Smooth muscle cell of the brain vasculature (primary cell): ENCODE data around the gene KLHL17.
"Not testable (repeated sequence)": the region's sequence is repeated elsewhere in the genome, so short reads cannot be mapped to it uniquely, and the experiment has no call there.

Experiments used
- DNase-seq: peaks from one replicate; pipeline ENCODE4 v3.0.0-alpha.2; 2012; ENCODE audit warnings: low read depth, low spot score

KLHL17 gene

DNA sequence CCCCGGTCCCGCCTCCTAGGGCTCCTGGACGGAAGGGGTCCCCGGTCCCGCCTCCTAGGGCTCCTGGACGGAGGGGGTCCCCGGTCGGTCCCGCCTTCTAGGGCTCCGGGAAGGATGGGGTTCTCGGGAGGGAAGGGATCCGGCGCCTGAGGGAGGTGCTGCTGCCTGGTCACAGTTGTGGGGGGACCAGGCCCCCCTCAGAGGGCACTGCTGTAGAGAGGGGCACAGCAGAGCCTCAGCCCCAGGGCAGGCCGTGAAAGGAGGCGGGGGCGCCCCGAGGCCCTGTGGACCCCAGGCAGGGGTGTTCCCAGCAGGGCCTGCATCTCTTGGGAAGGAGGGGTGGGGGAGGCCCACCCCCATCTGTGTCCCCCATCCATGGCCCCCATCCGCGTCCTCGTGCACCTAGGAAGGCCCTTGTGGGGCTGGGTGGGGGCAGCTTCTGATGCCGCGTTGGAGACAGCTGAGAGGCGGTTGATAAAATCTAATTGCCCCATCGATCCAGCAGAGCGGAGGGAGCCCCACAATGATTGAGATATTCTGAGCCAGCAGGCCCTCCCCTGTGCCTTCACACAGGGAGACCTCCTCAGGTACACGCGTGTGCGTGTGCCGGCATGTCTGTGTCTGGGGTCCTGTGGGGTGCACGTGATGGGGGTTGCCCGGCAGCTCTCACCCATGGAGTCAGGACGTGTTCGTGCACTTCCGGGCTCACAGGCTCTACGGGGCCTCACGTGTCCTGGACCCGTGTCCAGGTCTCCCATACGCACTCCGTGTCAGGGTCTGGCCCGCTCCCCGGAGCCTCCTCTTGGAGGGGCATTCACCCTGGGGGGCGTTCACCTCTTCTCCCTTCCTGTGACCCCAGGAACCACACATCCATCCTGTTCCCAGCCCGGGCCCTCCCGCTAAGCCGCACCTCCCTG is 23.8 kb upstream of the KLHL17 start:
- DNase-seq, result no peak

DNA sequence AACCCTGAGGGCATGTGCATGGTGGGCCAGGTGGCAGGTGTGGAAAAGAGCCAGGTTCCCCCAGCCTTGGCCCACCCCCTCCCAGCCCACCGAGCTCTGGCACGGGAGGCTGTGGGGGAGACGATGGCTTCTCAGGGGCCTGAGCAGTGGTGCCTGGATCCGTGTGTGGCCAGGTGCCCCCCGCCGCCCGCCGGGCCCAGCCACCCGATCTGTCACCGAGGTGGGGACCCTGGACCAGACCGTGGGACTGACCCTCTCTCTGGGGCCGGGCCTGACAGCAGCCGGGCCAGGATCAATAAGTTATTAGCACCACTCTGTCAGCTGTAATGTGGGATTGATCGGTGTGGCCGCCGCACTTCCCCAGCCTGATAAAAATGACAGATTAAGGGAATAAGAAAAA is 22.9 kb upstream of the KLHL17 start:
- no peak for DNase-seq

DNA sequence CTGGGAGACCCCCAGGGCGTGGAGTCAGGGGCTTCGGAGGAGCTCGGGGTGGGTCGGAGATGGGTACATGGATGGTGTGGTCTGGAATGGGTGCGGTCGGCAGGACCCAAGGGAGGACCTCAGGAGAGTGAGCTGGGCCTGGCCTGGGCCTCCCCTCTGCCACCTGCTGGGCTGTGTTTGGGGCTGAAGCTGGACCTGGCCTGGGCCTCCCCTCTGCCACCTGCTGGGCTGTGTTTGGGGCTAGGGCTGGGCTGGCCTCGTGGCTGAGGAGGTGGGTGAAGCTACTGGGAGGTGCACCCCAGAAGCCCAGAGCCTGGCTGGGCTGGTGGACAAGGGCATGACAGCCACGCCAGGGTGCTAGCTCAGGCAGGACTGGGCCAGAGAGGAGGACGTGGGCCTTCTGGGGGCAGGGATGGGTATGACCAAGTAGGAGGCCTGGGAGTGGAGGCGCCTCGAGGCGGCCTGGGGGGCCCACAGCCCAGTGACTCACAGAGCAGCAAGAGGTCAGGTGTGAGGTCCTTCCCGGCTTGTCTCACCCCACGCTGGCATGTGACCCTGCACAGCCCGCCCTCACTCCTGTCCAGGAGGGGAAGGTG is 22.2 kb upstream of the KLHL17 start:
- DNase-seq, result no peak

DNA sequence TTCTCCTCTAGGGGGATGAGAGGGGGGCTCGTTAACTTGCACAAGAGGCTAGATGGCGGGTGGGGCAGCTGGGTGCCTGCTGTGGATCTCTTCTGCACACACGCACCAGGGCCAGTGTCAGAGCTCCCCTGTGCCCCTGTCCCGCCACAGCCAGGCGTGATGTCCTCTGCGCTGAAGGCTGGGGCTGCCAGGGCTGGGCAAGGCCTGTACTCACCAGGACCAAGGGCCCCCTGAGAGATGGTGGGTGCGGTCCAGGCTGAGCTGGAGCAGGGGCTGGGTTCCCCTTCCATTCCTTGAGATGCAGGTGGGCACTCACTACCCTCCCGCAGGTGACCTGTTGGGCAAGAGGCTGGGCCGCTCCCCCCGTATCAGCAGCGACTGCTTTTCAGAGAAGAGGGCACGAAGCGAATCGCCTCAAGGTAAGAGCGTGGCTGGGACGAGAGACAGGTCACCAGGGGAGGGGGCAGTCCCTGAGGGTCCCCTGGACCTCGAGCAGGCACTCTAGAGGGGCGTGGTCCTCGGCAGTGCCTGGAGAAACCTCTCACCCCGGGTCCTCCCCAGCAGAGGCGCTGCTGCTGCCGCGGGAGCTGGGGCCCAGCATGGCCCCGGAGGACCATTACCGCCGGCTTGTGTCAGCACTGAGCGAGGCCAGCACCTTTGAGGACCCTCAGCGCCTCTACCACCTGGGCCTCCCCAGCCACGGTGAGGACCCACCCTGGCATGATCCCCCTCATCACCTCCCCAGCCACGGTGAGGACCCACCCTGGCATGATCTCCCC is 21.5 kb upstream of the KLHL17 start:
- DNase-seq, result no peak

DNA sequence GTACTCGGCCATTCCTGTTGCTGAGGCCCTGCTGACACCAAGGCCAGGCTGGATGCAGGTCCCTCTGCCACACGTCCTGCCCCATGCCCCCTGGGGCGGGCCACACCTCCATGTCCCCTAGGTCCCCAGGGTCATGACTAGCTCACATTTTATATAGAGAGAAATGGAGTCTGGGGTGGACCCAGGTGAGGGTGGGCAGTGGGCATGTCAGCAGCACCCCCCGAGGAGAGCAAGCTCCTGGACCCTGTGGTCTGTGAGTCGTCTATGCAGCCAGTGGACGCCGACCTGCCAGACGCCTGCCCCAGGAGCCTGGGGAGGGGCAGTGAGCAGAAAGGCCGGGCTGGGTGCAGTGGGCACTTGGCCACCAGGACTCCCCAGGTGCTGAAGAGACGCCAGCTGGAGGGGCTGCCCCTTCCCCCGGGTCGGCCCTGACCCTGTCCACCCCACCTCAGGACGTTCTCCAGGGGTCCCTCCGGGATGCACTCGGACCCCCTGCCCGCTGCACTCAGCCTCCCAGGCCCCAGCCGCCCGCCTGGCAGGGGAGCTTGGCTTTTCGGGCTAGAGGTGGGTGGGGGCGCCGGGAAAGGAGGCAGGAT is 20.8 kb upstream of the KLHL17 start:
- DNase-seq, result no peak

DNA sequence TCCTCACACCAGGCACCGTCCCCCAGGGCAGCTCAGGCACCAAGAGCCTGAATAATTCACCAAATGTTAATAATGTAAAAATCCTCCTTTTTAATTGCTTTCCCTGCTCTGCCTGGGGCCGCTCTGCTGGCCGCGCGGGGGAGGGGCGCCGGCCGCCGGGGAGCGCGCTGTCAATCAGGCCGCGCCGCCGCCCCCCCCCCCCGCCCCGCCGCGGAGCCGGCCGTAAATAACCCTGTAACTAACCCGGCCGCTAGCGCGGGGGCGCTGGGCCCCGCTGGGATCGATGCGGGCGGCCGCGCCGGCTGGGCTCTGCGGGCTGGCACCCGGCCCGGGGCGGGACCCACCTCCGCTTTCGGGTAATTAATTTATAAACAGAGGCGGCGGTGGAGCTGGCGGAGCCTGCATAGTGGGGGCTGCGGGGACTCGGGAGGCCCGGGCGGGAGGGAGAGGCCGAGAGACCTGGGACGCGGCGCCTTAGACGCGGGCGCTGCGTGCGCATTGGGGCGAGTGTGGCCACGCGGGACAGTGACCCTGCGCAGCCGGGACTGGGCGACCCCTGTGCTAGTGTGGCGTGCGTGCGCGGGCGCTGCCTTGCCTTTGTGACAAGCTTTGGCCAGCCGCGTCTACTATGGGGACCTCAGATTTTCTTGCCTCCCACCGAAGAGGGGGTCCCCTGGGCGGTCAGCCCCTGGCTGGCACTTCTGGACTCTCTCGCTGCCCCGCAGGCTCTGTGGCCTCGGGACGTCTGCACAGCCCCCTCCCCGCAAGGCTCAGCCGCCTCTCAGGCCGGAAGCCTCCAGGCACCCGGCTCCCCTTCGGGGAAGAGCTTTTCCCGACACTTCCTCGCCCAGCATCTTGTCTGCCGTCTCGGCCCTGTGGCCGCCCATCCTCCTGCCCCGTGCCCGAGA is 20.0 kb upstream of the KLHL17 start:
- no peak for DNase-seq

DNA sequence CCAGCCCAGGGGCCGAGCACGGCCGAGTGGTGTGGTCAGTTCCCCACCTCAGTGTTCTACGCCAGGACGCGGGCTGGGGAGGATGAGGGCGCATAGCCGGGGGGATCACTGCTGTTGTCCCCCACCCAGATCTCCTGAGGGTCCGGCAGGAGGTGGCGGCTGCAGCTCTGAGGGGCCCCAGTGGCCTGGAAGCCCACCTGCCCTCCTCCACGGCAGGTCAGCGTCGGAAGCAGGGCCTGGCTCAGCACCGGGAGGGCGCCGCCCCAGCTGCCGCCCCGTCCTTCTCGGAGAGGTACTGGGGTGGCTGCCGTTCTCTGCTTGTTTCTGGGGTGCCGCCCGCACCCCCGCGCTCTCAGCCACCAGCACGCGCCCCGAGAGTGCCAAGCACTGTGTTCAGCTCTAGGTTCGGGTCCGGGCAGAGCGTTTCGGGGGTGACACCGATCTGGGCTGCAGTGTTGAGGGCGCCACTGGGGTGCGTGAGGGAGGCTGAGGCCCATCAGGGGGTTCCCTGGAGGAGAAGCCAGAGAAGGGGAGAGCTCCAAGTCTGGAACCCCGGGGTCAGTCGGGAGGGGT is 19.3 kb upstream of the KLHL17 start:
- DNase-seq, result no peak

DNA sequence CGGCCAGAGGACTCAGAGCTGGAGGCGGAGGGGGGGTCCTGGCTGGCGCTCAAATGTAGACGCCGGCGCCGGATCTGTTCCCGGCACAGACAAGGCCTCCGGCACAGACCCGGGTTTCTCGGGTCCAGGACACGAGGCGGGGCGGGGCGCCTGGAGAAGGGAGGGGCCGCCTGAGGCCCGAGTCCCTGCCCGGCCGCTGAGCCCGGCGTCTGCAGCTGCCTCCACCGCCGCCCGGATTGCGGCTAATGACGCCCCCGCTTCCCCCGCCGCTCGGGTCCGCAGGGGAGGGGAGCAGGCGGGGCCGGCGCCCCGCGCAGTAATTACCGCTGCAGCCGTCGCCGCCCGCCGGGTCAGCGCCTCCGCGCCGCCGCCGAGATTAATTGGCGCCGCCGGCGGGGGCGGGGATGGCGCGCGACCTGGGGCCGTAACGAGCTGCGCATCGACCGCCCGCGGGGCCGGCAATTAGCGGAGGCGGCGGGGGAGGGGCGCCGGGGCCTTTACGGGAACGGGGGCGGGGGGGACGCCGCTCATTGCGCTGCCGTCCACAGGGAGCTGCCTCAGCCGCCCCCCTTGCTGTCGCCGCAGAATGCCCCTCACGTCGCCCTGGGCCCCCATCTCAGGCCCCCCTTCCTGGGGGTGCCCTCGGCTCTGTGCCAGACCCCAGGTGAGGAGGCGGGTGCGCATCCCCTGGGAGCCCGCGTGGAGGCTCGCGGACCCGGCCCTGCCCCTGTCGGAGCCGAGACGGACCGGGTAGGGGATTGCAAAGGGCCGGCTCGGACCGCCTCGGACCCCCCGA is 18.6 kb upstream of the KLHL17 start:
- no peak for DNase-seq

DNA sequence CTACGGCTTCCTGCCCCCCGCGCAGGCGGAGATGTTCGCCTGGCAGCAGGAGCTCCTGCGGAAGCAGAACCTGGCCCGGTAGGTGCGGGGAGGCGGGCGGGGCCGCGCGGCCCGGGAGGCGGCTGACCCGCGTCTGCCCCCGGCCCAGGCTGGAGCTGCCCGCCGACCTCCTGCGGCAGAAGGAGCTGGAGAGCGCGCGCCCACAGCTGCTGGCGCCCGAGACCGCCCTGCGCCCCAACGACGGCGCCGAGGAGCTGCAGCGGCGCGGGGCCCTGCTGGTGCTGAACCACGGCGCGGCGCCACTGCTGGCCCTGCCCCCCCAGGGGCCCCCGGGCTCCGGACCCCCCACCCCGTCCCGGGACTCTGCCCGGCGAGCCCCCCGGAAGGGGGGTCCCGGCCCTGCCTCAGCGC is 18.0 kb upstream of the KLHL17 start:
- no peak for DNase-seq

DNA sequence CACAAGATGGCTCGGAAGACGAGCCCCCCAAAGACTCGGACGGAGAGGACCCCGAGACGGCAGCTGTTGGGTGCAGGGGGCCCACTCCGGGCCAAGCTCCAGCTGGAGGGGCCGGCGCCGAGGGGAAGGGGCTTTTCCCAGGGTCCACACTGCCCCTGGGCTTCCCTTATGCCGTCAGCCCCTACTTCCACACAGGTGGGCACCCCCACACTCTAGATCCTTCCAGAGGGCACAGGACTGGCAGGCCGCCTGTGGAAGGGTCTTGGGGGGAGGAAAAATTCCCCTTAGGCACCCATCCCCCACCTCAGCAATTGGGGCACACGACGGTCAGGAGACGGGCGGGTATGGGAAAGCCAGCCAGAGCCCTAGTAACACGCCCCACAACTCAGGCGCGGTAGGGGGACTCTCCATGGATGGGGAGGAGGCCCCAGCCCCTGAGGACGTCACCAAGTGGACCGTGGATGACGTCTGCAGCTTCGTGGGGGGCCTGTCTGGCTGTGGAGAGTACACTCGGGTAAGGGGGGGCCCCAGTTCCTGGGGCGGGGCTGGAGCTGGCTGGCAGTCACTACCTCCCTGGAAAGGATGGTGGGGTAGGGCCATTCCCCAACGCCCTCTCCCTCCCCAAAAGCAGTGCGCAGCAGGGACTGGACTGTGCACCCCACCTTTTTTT is 17.4 kb upstream of the KLHL17 start:
- no peak for DNase-seq

DNA sequence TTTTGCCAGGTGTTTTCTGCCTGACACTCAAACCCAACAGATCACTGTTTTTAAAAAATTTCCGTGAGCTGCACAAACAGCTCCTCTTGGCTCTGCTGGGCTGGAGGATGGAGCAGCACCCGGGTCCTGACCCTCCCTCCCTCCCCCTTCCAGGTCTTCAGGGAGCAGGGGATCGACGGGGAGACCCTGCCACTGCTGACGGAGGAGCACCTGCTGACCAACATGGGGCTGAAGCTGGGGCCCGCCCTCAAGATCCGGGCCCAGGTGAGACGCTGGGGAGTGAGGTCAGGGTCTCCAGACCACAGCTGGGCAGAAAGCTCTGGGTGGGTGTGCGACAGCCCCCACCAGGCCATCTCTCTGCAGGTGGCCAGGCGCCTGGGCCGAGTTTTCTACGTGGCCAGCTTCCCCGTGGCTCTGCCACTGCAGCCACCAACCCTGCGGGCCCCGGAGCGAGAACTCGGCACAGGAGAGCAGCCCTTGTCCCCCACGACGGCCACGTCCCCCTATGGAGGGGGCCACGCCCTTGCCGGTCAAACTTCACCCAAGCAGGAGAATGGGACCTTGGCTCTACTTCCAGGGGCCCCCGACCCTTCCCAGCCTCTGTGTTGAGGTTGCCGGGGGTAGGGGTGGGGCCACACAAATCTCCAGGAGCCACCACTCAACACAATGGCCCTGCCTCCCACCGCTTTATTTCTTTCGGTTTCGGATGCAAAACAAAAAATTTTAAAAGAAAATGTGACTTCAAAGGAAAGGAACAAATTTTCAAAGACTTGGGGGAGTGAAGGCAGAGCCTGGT is 16.6 kb upstream of the KLHL17 start:
- DNase-seq, result no peak

DNA sequence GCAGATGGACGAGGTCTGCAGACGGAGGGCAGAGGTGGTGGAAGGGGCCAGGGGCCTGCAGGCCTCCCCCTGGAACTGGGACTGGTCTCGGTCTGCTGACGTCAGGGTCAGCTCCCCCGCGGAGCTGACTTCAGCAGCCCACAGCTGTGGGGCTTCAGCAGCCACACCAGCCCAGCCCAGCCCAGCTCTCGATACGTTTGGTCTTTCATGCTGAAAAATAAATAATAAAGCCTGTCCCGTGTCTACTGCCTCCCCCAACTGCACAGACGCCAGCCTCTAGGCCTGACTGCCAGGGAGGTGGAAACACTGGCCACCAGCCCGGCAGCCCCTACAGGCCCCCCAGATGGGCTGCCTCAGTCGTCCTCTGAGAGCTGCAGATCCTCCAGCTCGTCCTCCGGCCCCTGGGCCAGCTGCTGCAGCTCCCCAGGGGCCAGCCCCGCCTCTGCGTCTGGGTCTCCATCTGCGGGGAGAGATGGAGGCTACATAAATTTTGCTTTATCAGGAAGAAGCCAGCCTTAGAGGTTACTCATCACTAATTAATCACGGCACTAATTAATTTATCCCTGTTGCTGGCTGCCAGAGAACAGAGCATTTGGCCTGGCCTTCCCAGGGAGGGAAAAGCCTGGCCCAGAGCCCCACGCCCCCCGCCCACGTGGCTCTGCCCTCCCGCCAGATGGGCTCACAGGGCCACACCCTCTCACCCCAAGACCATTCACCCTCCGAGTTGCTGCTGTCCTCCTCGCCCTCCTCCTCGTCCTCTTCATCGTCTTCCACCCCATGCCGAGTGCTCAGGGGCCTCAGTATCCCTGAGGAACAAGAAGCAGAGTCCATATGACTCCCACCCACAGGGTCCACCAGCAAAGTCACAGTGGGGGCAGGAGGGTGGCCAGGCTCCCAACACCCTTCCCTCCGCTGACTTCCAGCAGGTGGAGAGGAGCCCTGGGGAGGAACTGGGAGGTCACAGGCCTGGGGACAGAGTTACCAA is 15.8 kb upstream of the KLHL17 start:
- DNase-seq, result peak; percentile 67

DNA sequence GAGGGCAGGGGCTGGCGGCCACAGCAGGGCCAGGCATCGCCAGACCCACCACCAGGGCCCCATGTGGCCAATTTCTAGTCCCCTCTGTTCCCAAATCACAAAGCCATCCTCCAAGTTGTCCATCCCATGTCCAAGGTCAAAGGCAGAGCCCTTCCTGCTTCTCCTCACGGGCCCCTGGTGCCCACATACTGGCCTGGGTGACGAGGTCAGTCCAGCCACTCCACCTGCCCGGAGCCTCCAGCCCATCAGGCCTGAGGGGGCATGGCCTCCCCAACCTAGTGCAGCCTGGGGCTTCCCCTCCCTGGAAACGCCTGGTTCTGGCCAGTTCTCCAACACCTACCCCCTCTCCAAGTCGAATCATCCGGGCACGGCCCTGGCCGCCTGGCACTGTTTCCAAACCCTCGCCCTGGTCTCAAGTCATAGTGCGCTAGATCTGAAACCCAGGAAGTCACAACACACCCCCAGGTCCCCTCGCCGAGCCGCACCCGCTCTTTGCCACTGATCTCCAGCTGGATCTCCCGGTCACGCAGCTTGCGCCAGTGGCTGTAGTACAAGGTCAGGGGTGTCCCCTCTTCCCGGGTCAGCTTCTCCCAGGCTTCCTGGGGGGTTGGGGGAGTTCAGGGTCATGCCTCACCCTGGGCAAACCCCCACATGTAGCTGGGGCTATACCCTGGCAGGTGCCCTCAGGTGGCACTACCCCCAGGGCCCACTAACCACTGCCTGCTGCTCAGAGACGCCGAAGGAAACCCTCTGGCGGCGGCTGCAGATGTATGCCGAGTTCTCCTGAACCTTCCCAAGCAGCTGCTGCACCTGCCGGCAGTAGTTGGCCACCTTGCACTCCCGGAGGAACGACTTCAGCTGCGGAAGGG is 14.5 kb upstream of the KLHL17 start:
- DNase-seq, result no peak

DNA sequence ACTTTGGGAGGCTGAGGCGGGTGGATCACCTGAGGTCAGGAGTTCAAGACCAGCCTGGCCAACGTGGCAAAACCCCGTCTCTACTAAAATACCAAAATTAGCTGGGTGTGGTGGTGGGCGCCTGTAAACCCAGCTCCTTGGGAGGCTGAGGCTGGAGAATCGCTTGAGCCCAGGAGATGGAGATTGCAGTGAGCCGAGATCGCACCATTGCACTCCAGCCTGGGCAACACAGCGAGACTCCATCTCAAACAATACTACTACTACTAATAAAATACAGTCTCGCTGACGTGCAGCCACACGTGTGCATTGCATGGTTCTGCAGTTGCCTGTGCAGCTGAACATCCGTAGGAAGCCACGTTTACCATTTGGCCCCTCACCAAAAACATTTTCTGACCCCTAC is 13.6 kb upstream of the KLHL17 start:
- DNase-seq, result not testable (repeated sequence)

DNA sequence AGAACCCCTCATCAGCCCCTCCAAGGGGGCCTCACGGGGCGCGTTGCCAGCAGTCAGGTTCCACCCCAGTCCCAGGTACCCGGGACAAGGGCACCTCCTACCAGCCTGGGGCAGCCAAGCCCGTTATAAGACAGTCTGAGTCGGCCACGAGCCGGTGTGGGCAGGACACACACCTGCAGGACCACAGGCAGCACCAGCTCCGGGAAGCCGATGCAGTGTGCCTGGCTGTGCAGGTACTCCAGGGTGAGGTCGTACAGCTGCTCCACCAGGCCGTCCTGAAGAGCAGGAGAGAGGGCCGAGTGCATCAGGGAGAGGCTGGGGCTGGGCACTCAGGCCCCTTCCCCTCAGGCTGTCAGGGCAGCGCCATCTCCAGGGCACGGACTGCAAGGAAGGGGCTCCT is 12.4 kb upstream of the KLHL17 start:
- DNase-seq, result no peak

DNA sequence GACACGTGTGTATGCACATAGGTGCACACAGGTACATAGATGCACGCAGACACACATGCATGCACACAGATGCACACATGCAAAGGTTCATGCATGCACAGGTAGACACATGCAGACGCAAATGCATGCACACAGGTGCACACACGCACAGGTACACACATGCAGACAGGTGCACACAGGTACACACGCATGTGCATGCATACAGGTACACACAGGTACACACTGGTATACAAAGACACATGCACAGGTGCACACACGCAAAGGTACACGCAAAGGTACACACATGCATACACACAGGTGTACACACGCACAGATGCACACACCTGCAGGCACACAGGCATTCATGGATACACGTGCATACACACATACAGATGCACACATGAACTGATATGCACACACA is 10.1 kb upstream of the KLHL17 start:
- DNase-seq, result no peak
